AG09319 (cell line): ENCODE data around the gene SLC16A4.

ENCODE experiments used
- DNase-seq: peaks from one replicate; pipeline ENCODE4 v3.0.0-alpha.2; 2010; ENCODE audit warnings: low read depth; ENCODE audit errors: extremely low read depth
- CTCF ChIP-seq: IDR thresholded peaks from 2 replicates; pipeline ENCODE4 v1.5.1; 2011; ENCODE audit warnings: low read depth, mild to moderate bottlenecking, inconsistent platforms, low read length, moderate library complexity

The SLC16A4 gene

GRCh38 chr1:110370827-110371226 is 20.0 kb downstream of the SLC16A4 start:
- no peak for DNase-seq

GRCh38 chr1:110364221-110364620 is 26.6 kb downstream of the SLC16A4 start:
- TF ChIP-seq CTCF, result no peak
- no peak for DNase-seq

More at GRCh38 chr1:110370827-110371226, 20.0 kb downstream of the SLC16A4 start:
- no peak for TF ChIP-seq CTCF

GRCh38 chr1:110361856-110362255 is 29.0 kb downstream of the SLC16A4 start:
- no peak for TF ChIP-seq CTCF
- no peak for DNase-seq

- no peak for DNase-seq
- TF ChIP-seq CTCF, result no peak
Measured at GRCh38 chr1:110360431-110360830, 30.4 kb downstream of the SLC16A4 start.

- no peak for DNase-seq
- no peak for TF ChIP-seq CTCF
Measured at GRCh38 chr1:110356379-110356778, 34.4 kb downstream of the SLC16A4 start.

GRCh38 chr1:110355321-110355720 is 35.5 kb downstream of the SLC16A4 start:
- TF ChIP-seq CTCF, result no peak
- DNase-seq, result no peak

GRCh38 chr1:110350360-110350759 is 40.5 kb downstream of the SLC16A4 start:
- DNase-seq, result no peak
- TF ChIP-seq CTCF, result no peak
